GM12873 (cell line): ENCODE measurements around the gene HBQ1.
"Not testable (repeated sequence)": the region's sequence is repeated elsewhere in the genome, so short reads cannot be mapped to it uniquely, and the experiment has no call there.

Experiments used
- TF ChIP-seq, protein P1 (sequence below): IDR thresholded peaks from 2 replicates; pipeline ENCODE4 v1.5.1; 2012; ENCODE audit warnings: low read depth, mild to moderate bottlenecking, moderate library complexity, low read length, control low read depth; ENCODE audit not compliant: insufficient read depth; ENCODE audit errors: missing control alignments

HBQ1 gene

DNA sequence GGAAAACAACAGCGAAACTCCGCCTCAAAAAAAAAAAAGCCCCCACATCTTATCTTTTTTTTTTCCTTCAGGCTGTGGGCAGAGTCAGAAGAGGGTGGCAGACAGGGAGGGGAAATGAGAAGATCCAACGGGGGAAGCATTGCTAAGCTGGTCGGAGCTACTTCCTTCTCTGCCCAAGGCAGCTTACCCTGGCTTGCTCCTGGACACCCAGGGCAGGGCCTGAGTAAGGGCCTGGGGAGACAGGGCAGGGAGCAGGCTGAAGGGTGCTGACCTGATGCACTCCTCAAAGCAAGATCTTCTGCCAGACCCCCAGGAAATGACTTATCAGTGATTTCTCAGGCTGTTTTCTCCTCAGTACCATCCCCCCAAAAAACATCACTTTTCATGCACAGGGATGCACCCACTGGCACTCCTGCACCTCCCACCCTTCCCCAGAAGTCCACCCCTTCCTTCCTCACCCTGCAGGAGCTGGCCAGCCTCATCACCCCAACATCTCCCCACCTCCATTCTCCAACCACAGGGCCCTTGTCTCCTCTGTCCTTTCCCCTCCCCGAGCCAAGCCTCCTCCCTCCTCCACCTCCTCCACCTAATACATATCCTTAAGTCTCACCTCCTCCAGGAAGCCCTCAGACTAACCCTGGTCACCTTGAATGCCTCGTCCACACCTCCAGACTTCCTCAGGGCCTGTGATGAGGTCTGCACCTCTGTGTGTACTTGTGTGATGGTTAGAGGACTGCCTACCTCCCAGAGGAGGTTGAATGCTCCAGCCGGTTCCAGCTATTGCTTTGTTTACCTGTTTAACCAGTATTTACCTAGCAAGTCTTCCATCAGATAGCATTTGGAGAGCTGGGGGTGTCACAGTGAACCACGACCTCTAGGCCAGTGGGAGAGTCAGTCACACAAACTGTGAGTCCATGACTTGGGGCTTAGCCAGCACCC, 5.0 kb upstream of the HBQ1 start:
- TF ChIP-seq, protein P1, sequence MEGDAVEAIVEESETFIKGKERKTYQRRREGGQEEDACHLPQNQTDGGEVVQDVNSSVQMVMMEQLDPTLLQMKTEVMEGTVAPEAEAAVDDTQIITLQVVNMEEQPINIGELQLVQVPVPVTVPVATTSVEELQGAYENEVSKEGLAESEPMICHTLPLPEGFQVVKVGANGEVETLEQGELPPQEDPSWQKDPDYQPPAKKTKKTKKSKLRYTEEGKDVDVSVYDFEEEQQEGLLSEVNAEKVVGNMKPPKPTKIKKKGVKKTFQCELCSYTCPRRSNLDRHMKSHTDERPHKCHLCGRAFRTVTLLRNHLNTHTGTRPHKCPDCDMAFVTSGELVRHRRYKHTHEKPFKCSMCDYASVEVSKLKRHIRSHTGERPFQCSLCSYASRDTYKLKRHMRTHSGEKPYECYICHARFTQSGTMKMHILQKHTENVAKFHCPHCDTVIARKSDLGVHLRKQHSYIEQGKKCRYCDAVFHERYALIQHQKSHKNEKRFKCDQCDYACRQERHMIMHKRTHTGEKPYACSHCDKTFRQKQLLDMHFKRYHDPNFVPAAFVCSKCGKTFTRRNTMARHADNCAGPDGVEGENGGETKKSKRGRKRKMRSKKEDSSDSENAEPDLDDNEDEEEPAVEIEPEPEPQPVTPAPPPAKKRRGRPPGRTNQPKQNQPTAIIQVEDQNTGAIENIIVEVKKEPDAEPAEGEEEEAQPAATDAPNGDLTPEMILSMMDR = no peak

DNA sequence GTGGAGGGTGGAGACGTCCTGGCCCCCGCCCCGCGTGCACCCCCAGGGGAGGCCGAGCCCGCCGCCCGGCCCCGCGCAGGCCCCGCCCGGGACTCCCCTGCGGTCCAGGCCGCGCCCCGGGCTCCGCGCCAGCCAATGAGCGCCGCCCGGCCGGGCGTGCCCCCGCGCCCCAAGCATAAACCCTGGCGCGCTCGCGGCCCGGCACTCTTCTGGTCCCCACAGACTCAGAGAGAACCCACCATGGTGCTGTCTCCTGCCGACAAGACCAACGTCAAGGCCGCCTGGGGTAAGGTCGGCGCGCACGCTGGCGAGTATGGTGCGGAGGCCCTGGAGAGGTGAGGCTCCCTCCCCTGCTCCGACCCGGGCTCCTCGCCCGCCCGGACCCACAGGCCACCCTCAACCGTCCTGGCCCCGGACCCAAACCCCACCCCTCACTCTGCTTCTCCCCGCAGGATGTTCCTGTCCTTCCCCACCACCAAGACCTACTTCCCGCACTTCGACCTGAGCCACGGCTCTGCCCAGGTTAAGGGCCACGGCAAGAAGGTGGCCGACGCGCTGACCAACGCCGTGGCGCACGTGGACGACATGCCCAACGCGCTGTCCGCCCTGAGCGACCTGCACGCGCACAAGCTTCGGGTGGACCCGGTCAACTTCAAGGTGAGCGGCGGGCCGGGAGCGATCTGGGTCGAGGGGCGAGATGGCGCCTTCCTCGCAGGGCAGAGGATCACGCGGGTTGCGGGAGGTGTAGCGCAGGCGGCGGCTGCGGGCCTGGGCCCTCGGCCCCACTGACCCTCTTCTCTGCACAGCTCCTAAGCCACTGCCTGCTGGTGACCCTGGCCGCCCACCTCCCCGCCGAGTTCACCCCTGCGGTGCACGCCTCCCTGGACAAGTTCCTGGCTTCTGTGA, 3.5 kb upstream of the HBQ1 start, which contains the start of gene HBA1:
Gene HBA1 (plus strand): TSS at position 204 of the 906 bp plus-strand sequence. CDS start 37 bp downstream, at position 241.
- TF ChIP-seq, protein P1 = not testable (repeated sequence)

DNA sequence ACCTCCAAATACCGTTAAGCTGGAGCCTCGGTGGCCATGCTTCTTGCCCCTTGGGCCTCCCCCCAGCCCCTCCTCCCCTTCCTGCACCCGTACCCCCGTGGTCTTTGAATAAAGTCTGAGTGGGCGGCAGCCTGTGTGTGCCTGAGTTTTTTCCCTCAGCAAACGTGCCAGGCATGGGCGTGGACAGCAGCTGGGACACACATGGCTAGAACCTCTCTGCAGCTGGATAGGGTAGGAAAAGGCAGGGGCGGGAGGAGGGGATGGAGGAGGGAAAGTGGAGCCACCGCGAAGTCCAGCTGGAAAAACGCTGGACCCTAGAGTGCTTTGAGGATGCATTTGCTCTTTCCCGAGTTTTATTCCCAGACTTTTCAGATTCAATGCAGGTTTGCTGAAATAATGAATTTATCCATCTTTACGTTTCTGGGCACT, 2.9 kb upstream of the HBQ1 start:
- TF ChIP-seq, protein P1 = no peak

DNA sequence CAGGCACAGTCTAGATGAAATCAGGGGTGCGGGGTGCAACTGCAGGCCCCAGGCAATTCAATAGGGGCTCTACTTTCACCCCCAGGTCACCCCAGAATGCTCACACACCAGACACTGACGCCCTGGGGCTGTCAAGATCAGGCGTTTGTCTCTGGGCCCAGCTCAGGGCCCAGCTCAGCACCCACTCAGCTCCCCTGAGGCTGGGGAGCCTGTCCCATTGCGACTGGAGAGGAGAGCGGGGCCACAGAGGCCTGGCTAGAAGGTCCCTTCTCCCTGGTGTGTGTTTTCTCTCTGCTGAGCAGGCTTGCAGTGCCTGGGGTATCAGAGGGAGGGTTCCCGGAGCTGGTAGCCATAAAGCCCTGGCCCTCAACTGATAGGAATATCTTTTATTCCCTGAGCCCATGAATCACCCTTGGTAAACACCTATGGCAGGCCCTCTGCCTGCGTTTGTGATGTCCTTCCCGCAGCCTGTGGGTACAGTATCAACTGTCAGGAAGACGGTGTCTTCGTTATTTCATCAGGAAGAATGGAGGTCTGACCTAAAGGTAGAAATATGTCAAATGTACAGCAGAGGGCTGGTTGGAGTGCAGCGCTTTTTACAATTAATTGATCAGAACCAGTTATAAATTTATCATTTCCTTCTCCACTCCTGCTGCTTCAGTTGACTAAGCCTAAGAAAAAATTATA, 2.1 kb upstream of the HBQ1 start:
- TF ChIP-seq, protein P1 = no peak

DNA sequence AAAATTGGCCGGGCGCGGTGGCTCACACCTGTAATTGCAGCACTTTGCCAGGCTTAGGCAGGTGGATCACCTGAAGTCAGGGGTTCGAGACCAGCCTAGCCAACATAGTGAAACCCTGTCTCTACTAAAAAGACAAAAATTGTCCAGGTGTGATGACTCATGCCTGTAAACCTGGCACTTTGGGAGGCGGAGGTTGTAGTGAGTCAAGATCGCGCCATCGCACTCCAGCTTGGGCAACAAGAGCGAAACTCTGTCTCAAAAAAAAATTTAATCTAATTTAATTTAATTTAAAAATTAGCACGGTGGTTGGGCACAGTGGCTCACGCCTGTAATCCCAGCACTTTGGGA, 1.6 kb upstream of the HBQ1 start:
- TF ChIP-seq, protein P1 = no peak

DNA sequence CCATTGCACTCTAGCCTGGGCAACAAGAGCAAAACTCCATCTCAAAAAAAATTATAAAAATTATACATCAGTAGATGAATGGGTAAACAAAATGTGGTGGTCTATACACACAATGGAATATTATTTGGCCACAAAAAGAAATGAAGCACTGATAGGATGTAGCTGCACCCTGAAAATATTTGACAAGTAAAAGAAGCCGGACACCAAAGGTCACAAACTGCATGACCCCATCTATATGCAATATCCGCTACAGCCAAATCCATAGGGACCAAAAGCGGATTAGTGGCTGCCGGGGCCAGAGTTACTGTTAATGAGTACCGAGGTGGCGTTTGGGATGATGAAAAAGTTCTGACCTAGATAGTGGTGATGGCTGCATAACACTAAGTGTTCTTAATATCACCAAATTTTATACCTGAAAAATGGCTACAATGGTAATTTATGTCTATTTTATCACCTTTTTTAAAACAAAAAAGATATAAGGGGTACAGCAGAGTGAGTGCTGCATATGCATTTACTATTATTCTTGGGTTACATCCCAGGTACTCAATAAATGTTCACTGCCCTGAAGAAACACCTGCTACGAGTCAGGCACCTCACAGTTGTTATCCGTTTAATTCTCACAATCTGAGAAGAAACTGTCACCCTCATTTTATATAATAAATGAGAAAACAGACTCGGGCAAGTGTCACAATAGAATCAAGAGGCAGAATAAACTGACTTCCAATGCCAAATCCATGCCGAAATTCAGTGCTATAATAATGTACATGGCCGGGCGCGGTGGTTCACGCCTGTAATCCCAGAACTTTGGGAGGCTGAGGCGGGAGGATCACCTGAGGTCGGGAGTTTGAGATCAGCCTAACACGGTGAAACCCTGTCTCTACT, 807 bp upstream of the HBQ1 start:
- TF ChIP-seq, protein P1 = no peak
